GM12878 (cell line): ENCODE results near the gene SCNN1A. TPM values are rescaled to one million over a fixed set of nuclear protein-coding genes. Genes with fewer than 3 reads are reported as not detected.

ENCODE experiments used
- ATAC-seq: fragments of 200-7000 bp; cut with Tn5 transposase; 3 replicates; pipeline ENCODE4 v1.9.1; 2020; ENCODE audit warnings: mild to moderate bottlenecking, moderate library complexity
- BruUV-seq: library from RNA; stranded (reverse); fragments of 400-500 nt; replicated peaks from 2 replicates; lab custom pipeline; 2021; lab: Mats Ljungman, UMichigan
- CTCF ChIA-PET: fragments of 300-600 bp; sonication (Branson Sonifier 250); formaldehyde crosslinking; extraction: SDS; loops from one replicate; lab custom pipeline; 2021; ENCODE audit warnings: inconsistent platforms; lab: Yijun Ruan, JAX
- POLR2A ChIA-PET: fragments of 350-600 bp; formaldehyde crosslinking; extraction: SDS; loops from one replicate; lab custom pipeline; 2021; ENCODE audit warnings: inconsistent platforms; lab: Charles Lee
- RAD21 ChIA-PET: fragments of 300-600 bp; sonication (Branson Sonifier 250); formaldehyde crosslinking; loops from one replicate; lab custom pipeline; 2023; ENCODE audit warnings: antibody characterized with exemption; ENCODE audit not compliant: unreplicated experiment; lab: Charles Lee
- SMC1A ChIA-PET: fragments of 300-600 bp; sonication (Branson Sonifier 250); formaldehyde crosslinking; loops from one replicate; lab custom pipeline; 2023; ENCODE audit not compliant: unreplicated experiment, uncharacterized antibody; lab: Charles Lee
- DNase-seq: peaks from one replicate; pipeline ENCODE4 v3.0.0-alpha.2; 2011; ENCODE audit warnings: low read depth, low spot score
- FAIRE-seq: peaks from 3 replicates; lab custom pipeline; 2011; peaks lifted over from hg19 to GRCh38; lab: Jason Lieb, UNC
- H2AFZ ChIP-seq: 2 replicates; pipeline ENCODE4 v1.6.0; 2011; ENCODE audit warnings: low read depth, low read length, control low read depth; ENCODE audit not compliant: control insufficient read depth
- H3K27ac ChIP-seq: 2 replicates; pipeline ENCODE4 v1.5.1; 2011; ENCODE audit warnings: control low read depth; ENCODE audit not compliant: control insufficient read depth, insufficient read depth
- H3K27me3 ChIP-seq, 2 experiments: replicated peaks in 1 of 2; 2 replicates each; pipeline versions ENCODE4 v1.6.0 to v1.6.1; 2011; ENCODE audit warnings: low read length in 1 of 2; ENCODE audit not compliant: control insufficient read depth in 2 of 2, insufficient read depth in 2 of 2
- H3K36me3 ChIP-seq, 2 experiments: 2 replicates each; pipeline ENCODE4 v1.5.1; 2011; ENCODE audit warnings: low read length in 1 of 2; ENCODE audit not compliant: control insufficient read depth in 2 of 2, insufficient read depth in 2 of 2
- H3K4me1 ChIP-seq: 2 replicates; pipeline ENCODE4 v1.6.1; 2011; ENCODE audit warnings: mild to moderate bottlenecking, low read length, moderate library complexity, mixed read lengths; ENCODE audit not compliant: control insufficient read depth, insufficient read depth
- H3K4me2 ChIP-seq: 2 replicates; pipeline ENCODE4 v1.6.0; 2011; ENCODE audit warnings: control low read depth; ENCODE audit not compliant: control insufficient read depth, insufficient read depth
- H3K4me3 ChIP-seq: fragments of 200-600 bp; sonication (generic); 2 replicates; pipeline ENCODE4 v1.5.1; 2016
- H3K79me2 ChIP-seq: 2 replicates; pipeline ENCODE4 v1.6.0; 2011; ENCODE audit warnings: low read length; ENCODE audit not compliant: control insufficient read depth, insufficient read depth
- H3K9ac ChIP-seq: 2 replicates; pipeline ENCODE4 v1.8.0; 2011; ENCODE audit warnings: low read length, control low read depth, mixed read lengths; ENCODE audit not compliant: control insufficient read depth, insufficient read depth
- H3K9me3 ChIP-seq: replicated peaks from 3 replicates; pipeline ENCODE4 v1.5.1; 2011; ENCODE audit warnings: mild to moderate bottlenecking, low read length; ENCODE audit not compliant: control insufficient read depth, insufficient read depth
- H4K20me1 ChIP-seq: 2 replicates; pipeline ENCODE4 v1.6.0; 2011; ENCODE audit not compliant: control insufficient read depth, insufficient read depth
- ASH2L ChIP-seq: fragments of 300-600, 200-600 bp; sonication (generic); IDR thresholded peaks from 2 replicates; pipeline ENCODE4 v1.6.1; 2017; ENCODE audit warnings: low read depth, mild to moderate bottlenecking, borderline replicate concordance
- ATF7 ChIP-seq: fragments of 450-650 bp; IDR thresholded peaks from 2 replicates; pipeline ENCODE4 v1.6.1; 2016; ENCODE audit warnings: low read depth, mild to moderate bottlenecking
- CBFB ChIP-seq: IDR thresholded peaks from 2 replicates; pipeline ENCODE4 v1.6.1; 2016; ENCODE audit warnings: antibody characterized with exemption, low read depth
- CBX5 ChIP-seq: sonication (generic); IDR thresholded peaks from 2 replicates; pipeline ENCODE4 v1.6.1; 2016; ENCODE audit warnings: low read depth, moderate library complexity, mild to moderate bottlenecking, inconsistent platforms
- ESRRA ChIP-seq: IDR thresholded peaks from 2 replicates; pipeline ENCODE4 v1.6.1; 2012; ENCODE audit warnings: mild to moderate bottlenecking, low read length, improper control_type of control experiment
- IKZF2 ChIP-seq, 2 experiments: fragments of 450-650 bp; IDR thresholded peaks; 2 replicates each; pipeline ENCODE4 v1.6.1; 2017; ENCODE audit warnings: mild to moderate bottlenecking in 2 of 2, moderate library complexity in 2 of 2
- MYC ChIP-seq: IDR thresholded peaks from 2 replicates; pipeline ENCODE4 v1.6.1; 2011; ENCODE audit warnings: mild to moderate bottlenecking, low read length, moderate library complexity, inconsistent platforms; ENCODE audit not compliant: insufficient read depth, insufficient replicate concordance, insufficient read length, severe bottlenecking
- NBN ChIP-seq: fragments of 450-650 bp; IDR thresholded peaks from 2 replicates; pipeline ENCODE4 v1.6.1; 2016
- NFIC ChIP-seq: IDR thresholded peaks from 2 replicates; pipeline ENCODE4 v1.6.1; 2012; ENCODE audit warnings: low read depth, mild to moderate bottlenecking, inconsistent platforms, low read length, moderate library complexity
- NRF1 ChIP-seq: conservative IDR thresholded peaks from 2 replicates; pipeline ENCODE4 v1.6.1; 2011; ENCODE audit warnings: mild to moderate bottlenecking, low read depth, low read length, improper control_type of control experiment
- POLR2AphosphoS2 ChIP-seq: IDR thresholded peaks from 2 replicates; pipeline ENCODE4 v1.6.1; 2011; ENCODE audit warnings: low read depth, mild to moderate bottlenecking, low read length, improper control_type of control experiment, moderate library complexity
- RELB ChIP-seq: fragments of 450-650 bp; IDR thresholded peaks from 2 replicates; pipeline ENCODE4 v1.6.1; 2017; ENCODE audit warnings: low read depth, mild to moderate bottlenecking, moderate library complexity
- SMARCA5 ChIP-seq: fragments of 450-650 bp; IDR thresholded peaks from 2 replicates; pipeline ENCODE4 v1.6.1; 2017; ENCODE audit warnings: mild to moderate bottlenecking
- SPI1 ChIP-seq: IDR thresholded peaks from 2 replicates; pipeline ENCODE4 v1.6.1; 2011; ENCODE audit warnings: low read depth, mild to moderate bottlenecking, low read length, moderate library complexity, borderline replicate concordance; ENCODE audit not compliant: insufficient read depth
- ZBED1 ChIP-seq: IDR thresholded peaks from 2 replicates; pipeline ENCODE4 v1.6.1; 2016; ENCODE audit warnings: borderline replicate concordance
- ZNF274 ChIP-seq: IDR thresholded peaks from one replicate; pipeline ENCODE4 v1.8.0; 2011; ENCODE audit not compliant: insufficient read length, insufficient read depth
- WGBS: methylation state at CpG from one replicate; pipeline ENCODE4 v1.1.6; 2016; ENCODE audit warnings: low lambda C conversion rate; ENCODE audit not compliant: insufficient replicate concordance, insufficient coverage; ENCODE audit errors: missing lambda C conversion rate; 5-methylcytosine and 5-hydroxymethylcytosine counted together
- in situ Hi-C: fragments of 300-500 bp; cut with MboI; formaldehyde crosslinking; loops from 9 replicates; pipeline ENCODE4 v1.14.3; 2018; ENCODE audit warnings: mixed read lengths
- intact Hi-C: fragments of 100-400 bp; cut with micrococcal nuclease; formaldehyde crosslinking; loops from one replicate; pipeline ENCODE4 v1.14.2; 2022; ENCODE audit not compliant: unreplicated experiment
- polyA plus RNA-seq, 11 experiments: library from polyadenylated mRNA; depleted of rRNA in 4 of 11; unstranded in 6 of 11; stranded (reverse) in 5 of 11; fragments of >200 nt; fragmentation: Nextera tagmentation in 4 of 11; fragmentation: Illumina TruSeq in 1 of 11; extraction: Ambion mirVana in 4 of 11; extraction: Trizol in 1 of 11; gene quantifications; 1 replicate in 1 of 11; 2 replicates in 10 of 11; pipeline versions ENCODE4 v1.2.1 to v1.2.3, GENCODE V29; 2011 to 2016; ENCODE audit warnings: inconsistent platforms in 2 of 11, missing spikeins in 2 of 11, low read depth in 1 of 11
- total RNA-seq, 4 experiments: library from RNA; depleted of rRNA in 3 of 4; stranded (reverse); fragments of >200 nt in 3 of 4; fragmentation: Illumina TruSeq in 1 of 4; extraction: Trizol in 1 of 4; gene quantifications; 2 replicates each; pipeline versions ENCODE4 v1.2.1 to v1.2.3, GENCODE V29; 2013 to 2021
- TF ChIP-seq, protein P1 (sequence below): fragments of 450-650 bp; conservative IDR thresholded peaks from 2 replicates; pipeline ENCODE4 v1.6.1; 2017; ENCODE audit warnings: mild to moderate bottlenecking, moderate library complexity

Gene SCNN1A
- total and polyA plus RNA-seq, 10 of the 15 experiments (the other 5 are each of a cell fraction or from before 2014, with no cell fraction given) = 0.14 to 0.69 TPM; not detected in 8

DNA sequence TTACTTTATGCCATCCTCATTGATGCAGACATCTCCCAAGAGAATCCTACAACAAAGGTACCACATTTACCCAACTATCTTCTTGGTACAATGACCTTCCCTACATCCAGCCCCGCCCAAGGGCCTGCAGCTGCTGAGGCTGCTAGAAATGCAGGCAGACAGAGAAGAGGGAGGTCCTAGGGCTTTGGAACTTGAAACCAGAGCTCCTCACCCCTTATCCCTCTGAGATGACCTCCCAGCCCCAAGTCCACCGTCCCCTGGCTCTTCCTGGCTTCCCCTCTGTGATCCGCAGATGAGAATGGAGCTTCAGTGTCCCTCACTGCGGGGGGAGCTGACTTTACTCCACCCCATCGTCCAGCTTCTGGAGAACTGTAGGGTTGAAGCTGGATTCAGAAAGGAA lies 31.8 kb downstream of the SCNN1A start (continued):
- TF ChIP-seq, protein P1, sequence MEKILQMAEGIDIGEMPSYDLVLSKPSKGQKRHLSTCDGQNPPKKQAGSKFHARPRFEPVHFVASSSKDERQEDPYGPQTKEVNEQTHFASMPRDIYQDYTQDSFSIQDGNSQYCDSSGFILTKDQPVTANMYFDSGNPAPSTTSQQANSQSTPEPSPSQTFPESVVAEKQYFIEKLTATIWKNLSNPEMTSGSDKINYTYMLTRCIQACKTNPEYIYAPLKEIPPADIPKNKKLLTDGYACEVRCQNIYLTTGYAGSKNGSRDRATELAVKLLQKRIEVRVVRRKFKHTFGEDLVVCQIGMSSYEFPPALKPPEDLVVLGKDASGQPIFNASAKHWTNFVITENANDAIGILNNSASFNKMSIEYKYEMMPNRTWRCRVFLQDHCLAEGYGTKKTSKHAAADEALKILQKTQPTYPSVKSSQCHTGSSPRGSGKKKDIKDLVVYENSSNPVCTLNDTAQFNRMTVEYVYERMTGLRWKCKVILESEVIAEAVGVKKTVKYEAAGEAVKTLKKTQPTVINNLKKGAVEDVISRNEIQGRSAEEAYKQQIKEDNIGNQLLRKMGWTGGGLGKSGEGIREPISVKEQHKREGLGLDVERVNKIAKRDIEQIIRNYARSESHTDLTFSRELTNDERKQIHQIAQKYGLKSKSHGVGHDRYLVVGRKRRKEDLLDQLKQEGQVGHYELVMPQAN = no peak
- TF ChIP-seq CBFB (no peak), CBX5 (no peak), NRF1 (no peak), MYC (no peak), ATF7 (no peak), ASH2L (no peak)
- TF ChIP-seq, all 136 proteins: peak for 0

- 50% methylated on average over 7 of the region's 7 CpGs for WGBS
- POLR2A ChIA-PET = interaction anchor here (0.6 to 1.5 kb wide), 5 partner anchors 10 to 653 kb away, joined by 3 to 7 read pairs (median 4); partner anchors contain the start of gene VAMP1
- Histone ChIP-seq H3K4me1 (peaks cover 22% of the 10 kb centered on the region), H3K9ac (peak overlapping the region; percentile 90), H3K4me2 (peak overlapping the region; percentile 79), H3K4me3 (peak overlapping the region; percentile 97)
- RAD21 ChIA-PET = interaction anchor here (0.7 to 1.1 kb wide), 2 partner anchors 16 to 19 kb away, joined by 3 read pairs; no protein-coding TSS in a partner anchor
- CTCF ChIA-PET = interaction anchor here (0.6 to 1.7 kb wide), 4 partner anchors 10 to 802 kb away, joined by 3 to 5 read pairs (median 4); no protein-coding TSS in a partner anchor
- in situ Hi-C loops = no loop called here
- 0 out of 2 replicates have a peak, but pooled peaks have one; percentile 4 for TF ChIP-seq SMARCA5
- 0 out of 4 replicates have a peak, but pooled peaks of 1 of the 2 experiments have one; percentile 1 for TF ChIP-seq IKZF2 (IDR thresholded peaks at IDR 0.05)
- TF ChIP-seq ZNF274 = no peak
- TF ChIP-seq SPI1 = no peak
- TF ChIP-seq POLR2AphosphoS2 = no peak
- no peak for TF ChIP-seq RELB
- TF ChIP-seq NBN = 0 out of 2 replicates have a peak, but pooled peaks have one; percentile 6
- TF ChIP-seq ESRRA = no peak
- no peak for TF ChIP-seq NFIC
- no peak for TF ChIP-seq ZBED1
- TF ChIP-seq, all 136 proteins: peak for 3
- Histone ChIP-seq H2AFZ (peak overlapping the region; percentile 97), H3K79me2 (peaks cover 39% of the 10 kb centered on the region), H4K20me1 (no peaks in the 10 kb centered on the region), H3K9me3 (no peaks in the 10 kb centered on the region; the same call in 2 of the 3 replicates), H3K27ac (peak overlapping the region; percentile 88), H3K36me3 (no peaks in the 10 kb centered on the region), H3K27me3 (peaks cover 0 to 2% of the 10 kb centered on the region in 2 experiments; a peak in 1 of 4 replicates)
- no peak for DNase-seq
- intact Hi-C loops = no loop called here
- no peak for ATAC-seq
- SMC1A ChIA-PET = interaction anchor here (0.7 to 4.2 kb wide), 4 partner anchors 16 to 123 kb away, joined by 3 to 19 read pairs (median 9); no protein-coding TSS in a partner anchor
- BruUV-seq = no TSS peak
- peak; percentile 49 for FAIRE-seq
These were observed 33.0 kb downstream of the SCNN1A start for GRCh38 chr12:6342140-6342889.
